GM18507 (cell line): Measurements from ENCODE around the gene FHIP1B.
A peak's percentile ranks its signal among the peaks of the same experiment; 100 is the strongest.
"Not testable (repeated sequence)": the region's sequence is repeated elsewhere in the genome, so short reads cannot be mapped to it uniquely, and the experiment has no call there.

Experiments used
- DNase-seq: peaks from one replicate; pipeline ENCODE4 v3.0.0; 2011; ENCODE audit warnings: low read depth; ENCODE audit not compliant: insufficient read length; ENCODE audit errors: extremely low spot score
- FAIRE-seq: peaks from 2 replicates; lab custom pipeline; 2011; peaks lifted over from hg19 to GRCh38; lab: Jason Lieb, UNC

Gene FHIP1B

DNA sequence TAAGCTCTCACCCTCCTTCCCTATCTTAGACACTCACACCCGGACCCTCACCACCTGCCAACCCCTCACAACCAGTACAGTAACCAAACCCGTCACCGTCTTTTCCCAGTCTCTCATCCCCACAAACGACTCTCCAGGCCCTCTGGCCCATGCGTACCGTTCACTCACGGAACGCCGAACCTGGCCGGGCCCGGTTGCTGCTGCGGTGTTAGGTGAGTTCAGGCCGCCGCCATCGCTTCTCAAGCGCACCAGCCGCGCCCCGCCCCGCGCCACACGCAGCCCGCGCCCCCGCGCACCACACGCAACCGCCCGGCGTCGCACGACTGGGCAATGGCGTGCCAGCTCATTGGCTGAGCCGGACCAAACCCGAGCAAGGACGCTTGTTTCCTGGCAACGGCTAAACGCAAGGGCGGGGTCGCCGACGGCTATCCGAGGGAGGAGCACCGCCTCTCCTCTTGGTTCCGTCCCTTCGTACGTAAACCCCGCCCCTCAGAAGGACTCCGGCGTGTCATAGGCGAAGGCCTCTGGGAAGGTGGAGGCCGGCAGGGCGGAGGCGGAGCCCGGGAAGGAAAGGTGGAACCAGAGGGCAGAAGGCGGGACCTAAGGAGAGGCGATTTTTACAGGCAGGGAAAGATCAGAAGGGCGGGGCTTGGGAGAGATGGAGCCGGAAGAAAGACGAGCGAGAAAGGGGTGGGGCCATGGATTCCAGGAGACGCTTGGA lies at the start of gene FHIP1B:
TSS of gene FHIP1B (minus strand) at position 250 of the 721 bp plus-strand sequence. CDS start 10,120 bp downstream, outside the sequence.
- DNase-seq (peak; percentile 84), FAIRE-seq (peak; percentile 99)

DNA sequence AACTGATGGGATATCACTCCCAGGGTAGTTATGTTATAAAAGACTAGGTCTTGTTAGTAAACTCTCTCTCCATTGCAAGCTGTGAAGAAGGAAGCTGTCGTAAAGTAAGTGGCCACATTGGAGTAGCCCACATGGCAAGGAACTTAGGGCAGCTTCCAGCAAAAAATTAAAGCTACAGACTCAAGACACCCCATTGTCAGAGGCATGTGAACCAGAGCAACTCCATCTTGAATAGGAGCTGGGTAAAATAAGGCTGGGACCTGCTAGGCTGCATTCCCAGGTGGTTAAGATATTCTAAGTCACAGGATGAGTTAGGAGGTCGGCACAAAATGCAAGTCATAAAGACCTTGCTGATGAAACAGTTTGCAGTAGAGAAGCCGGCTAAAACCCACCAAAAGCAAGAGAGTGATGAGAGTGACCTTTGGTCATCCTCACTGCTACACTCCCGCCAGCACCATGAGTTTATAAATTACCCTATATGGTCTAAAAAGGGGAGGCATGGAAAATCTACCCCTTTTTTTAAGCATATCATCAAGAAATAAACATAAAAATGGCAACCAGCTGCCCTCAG lies 49.1 kb upstream of the FHIP1B start:
- no peak for DNase-seq
- no peak for FAIRE-seq

- not testable (repeated sequence) for DNase-seq, FAIRE-seq
Measured at GRCh38 chr11:6280809-6281208, 46.4 kb upstream of the FHIP1B start.

GRCh38 chr11:6273188-6273587 lies 38.8 kb upstream of the FHIP1B start:
- DNase-seq: no peak
- no peak for FAIRE-seq

- no peak for FAIRE-seq
- no peak for DNase-seq
Measured at GRCh38 chr11:6271598-6271997, 37.2 kb upstream of the FHIP1B start.

GRCh38 chr11:6270584-6271246 lies 36.3 kb upstream of the FHIP1B start:
- FAIRE-seq (no peak), DNase-seq (no peak)

DNA sequence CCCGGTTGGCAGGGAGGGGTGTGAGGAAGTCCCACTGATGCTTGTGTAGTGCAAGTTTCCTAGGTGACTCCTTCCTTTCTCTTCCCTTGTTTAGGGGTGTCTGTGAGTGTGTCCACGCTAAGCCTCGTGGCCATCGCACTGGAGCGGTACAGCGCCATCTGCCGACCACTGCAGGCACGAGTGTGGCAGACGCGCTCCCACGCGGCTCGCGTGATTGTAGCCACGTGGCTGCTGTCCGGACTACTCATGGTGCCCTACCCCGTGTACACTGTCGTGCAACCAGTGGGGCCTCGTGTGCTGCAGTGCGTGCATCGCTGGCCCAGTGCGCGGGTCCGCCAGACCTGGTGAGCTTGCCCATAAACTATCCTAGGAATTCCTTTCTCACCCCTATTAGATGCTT lies 35.6 kb upstream of the FHIP1B start:
- DNase-seq (no peak), FAIRE-seq (no peak)

- no peak for DNase-seq
- FAIRE-seq: no peak
Measured at GRCh38 chr11:6268820-6269219, 34.4 kb upstream of the FHIP1B start.

DNA sequence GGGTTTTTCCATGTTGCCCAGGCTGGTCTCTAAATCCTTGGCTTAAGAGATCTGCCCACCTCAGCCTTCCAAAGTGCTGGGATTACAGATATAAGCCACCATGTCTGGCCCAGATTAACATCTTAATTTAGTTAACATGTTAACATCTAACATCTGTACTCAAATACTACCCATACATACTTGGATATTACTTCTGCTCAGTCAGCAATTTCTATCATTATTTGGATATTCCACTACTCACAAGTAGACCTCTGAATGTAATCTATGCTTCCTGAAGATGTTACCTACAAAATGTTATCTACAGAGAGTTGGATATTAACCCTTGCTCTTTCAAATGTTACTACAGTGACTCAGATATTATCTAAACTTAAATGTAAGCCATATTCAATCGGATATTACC lies 29.2 kb upstream of the FHIP1B start:
- DNase-seq (no peak), FAIRE-seq (no peak)

- no peak for FAIRE-seq
Measured at GRCh38 chr11:6260207-6260726, 25.8 kb upstream of the FHIP1B start.

DNA sequence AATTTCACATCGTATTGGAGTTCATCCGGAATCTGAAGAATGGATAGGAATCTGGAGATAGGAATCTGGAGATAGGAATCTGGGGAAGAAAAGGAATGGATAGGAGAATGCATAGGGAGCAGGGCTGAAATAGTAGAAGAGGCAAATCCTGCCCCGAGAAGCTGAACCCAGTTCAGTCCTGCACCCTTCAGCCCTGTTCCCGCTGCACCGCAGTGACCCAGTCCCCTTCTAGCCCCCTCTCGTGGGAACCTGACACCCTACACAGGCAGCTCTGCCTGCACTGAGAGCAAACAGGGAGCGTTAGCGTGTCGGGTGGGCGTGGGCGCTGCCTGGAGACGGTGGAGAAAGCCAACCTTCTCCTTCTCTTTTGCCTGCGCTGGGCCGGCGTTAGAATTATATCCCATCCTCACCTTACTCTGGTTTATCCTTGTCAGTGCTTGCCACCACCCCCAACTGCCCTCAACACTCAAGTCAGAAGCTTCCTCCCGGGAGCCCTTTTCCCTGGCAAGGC lies 24.2 kb upstream of the FHIP1B start:
- FAIRE-seq: no peak
- DNase-seq: no peak

More at GRCh38 chr11:6260207-6260726, 25.8 kb upstream of the FHIP1B start:
- no peak for DNase-seq

- no peak for DNase-seq
- FAIRE-seq: no peak
Measured at GRCh38 chr11:6258141-6258540, 23.7 kb upstream of the FHIP1B start.

- FAIRE-seq: no peak
Measured at GRCh38 chr11:6253197-6253596, 18.8 kb upstream of the FHIP1B start.

DNA sequence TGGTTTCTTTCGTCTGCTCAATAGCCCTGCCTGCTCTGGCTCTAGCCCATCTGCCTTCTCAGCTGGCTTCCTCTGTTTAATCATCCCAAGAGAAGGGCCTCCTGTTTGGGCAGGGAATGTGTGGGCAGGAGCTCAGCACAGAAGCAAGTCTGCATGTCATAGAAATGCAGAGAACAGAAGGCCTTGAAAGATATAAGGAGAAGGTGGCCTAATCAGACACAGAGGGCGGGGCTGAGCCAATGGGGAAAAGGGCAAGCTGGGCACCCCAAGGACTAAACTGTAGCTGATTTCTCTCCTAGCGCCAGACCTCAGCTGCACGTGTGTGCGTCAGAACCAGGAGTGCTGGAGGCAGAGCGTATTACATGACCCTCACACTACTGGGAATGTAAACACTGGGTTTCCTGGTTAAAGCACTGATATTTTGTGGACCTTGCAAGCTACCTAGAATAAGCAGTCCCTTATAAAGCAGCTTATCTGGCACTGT lies 17.6 kb upstream of the FHIP1B start:
- DNase-seq (no peak), FAIRE-seq (no peak)

More at GRCh38 chr11:6253197-6253596, 18.8 kb upstream of the FHIP1B start:
- DNase-seq: no peak

- FAIRE-seq (peak; percentile 54), DNase-seq (peak; percentile 18)
Measured at GRCh38 chr11:6251120-6251733, 16.8 kb upstream of the FHIP1B start.

GRCh38 chr11:6249770-6250555 lies 15.5 kb upstream of the FHIP1B start:
- no peak for FAIRE-seq

GRCh38 chr11:6248897-6249296 lies 14.5 kb upstream of the FHIP1B start:
- not testable (repeated sequence) for DNase-seq, FAIRE-seq

More at GRCh38 chr11:6249770-6250555, 15.5 kb upstream of the FHIP1B start:
- DNase-seq: no peak

DNA sequence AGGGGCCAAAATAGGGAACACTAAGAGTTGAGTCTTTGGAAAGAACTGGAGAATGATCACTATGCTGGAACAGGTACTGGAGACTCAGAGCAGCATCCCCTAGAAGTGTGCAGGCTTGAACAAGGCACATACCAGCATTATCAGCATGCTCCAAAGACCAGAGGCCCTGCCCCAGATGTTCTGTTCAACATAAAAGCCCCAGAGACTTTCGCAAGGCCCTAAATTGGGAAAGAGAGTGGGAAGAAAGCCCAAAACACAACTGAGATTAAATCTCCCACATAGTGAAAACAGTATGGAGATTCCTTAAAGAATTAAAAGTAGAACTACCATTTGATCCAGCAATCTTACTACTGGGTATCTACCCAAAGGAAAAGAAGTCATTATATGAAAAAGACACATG lies 13.8 kb upstream of the FHIP1B start:
- FAIRE-seq (no peak), DNase-seq (no peak)

- no peak for FAIRE-seq
- no peak for DNase-seq
Measured at GRCh38 chr11:6245536-6245935, 11.1 kb upstream of the FHIP1B start.
